Uterus (tissue), 4 donors: Measurements from ENCODE around the gene CTIF. TPM values are rescaled to one million over a fixed set of nuclear protein-coding genes. Genes with fewer than 3 reads are reported as not detected.

ENCODE experiments used
- DNase-seq, 2 donors: peaks; one replicate each; pipeline ENCODE4 v3.0.0-alpha.2; 2019 to 2020
- H3K27ac ChIP-seq, 2 donors: fragments of 200-600 bp; sonication (generic); 1 replicate in 1 of 2; 2 replicates in 1 of 2; pipeline ENCODE4 v1.5.1; 2016 to 2018
- H3K27me3 ChIP-seq, 2 donors: fragments of 200-600 bp; sonication (generic); one replicate each; pipeline ENCODE4 v1.5.1; 2018 to 2019; ENCODE audit warnings: control low read depth in 1 of 2
- H3K36me3 ChIP-seq, 2 donors: fragments of 200-600 bp; sonication (generic); one replicate each; pipeline ENCODE4 v1.5.1; 2019; ENCODE audit warnings: control low read depth in 1 of 2
- H3K4me1 ChIP-seq, 2 donors: fragments of 200-600 bp; sonication (generic); one replicate each; pipeline ENCODE4 v1.5.1; 2018 to 2019; ENCODE audit warnings: control low read depth in 1 of 2
- H3K4me3 ChIP-seq, 2 donors: fragments of 200-600 bp; sonication (generic); 1 replicate in 1 of 2; 2 replicates in 1 of 2; pipeline ENCODE4 v1.5.1; 2018 to 2019; ENCODE audit warnings: mild to moderate bottlenecking in 1 of 2
- H3K9me3 ChIP-seq, 2 donors: fragments of 200-600 bp; sonication (generic); one replicate each; pipeline ENCODE4 v1.5.1; 2019; ENCODE audit warnings: control low read depth in 1 of 2
- CTCF ChIP-seq, 4 experiments: fragments of 200-600 bp in 2 of 4; fragments of 450-650 bp in 2 of 4; sonication (generic) in 2 of 4; IDR thresholded peaks; one replicate each; pipeline ENCODE4 v1.5.1; 2016 to 2019; ENCODE audit warnings: antibody characterized with exemption in 4 of 4, mild to moderate bottlenecking in 2 of 4, moderate library complexity in 1 of 4
- POLR2A ChIP-seq, 2 donors: fragments of 450-650 bp; IDR thresholded peaks; one replicate each; pipeline ENCODE4 v1.6.1; 2016; ENCODE audit warnings: antibody characterized with exemption in 2 of 2, mild to moderate bottlenecking in 1 of 2, moderate library complexity in 1 of 2
- intact Hi-C: fragments of 100-400 bp; cut with DNase I; formaldehyde crosslinking; loops from one replicate; pipeline ENCODE4 v1.15.1; 2023; ENCODE audit warnings: low total_unique reads
- total RNA-seq, 4 donors: library from RNA; depleted of rRNA in 3 of 4; stranded (reverse); fragments of >200 nt in 3 of 4; gene quantifications; one replicate each; pipeline versions ENCODE4 v1.1.0 to v1.2.4, GENCODE V29; 2014 to 2023
- donor health status: DM: yes; HTN: yes; CAD: no.

Gene CTIF
- total RNA-seq, 4 donors from 2014 or later: 11.3 to 94.3 (median 48.0) TPM

DNA sequence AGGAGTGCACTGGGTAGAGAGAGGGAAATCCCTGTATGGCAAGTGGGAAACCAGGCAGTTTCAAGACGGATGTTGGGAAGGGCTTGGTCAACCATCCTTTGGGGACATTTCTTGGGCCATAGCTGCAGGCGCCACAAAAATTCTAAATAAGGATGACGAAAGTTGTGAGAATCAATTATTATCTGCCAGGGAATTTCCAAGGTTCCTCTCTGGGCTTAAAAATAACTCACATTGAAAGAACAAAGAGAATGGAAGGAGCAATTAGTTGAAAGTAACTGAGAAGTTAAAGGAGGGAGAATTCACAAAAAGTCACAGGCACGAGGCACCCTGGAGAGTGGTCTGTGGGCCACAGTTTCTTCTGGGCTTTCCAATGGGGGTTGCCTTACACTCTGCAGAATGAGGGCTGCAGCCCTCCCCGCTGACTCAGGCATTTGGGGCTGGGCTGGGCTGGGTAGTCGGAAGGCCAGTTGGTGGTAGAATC is 216.2 kb downstream of the CTIF start:
- no peak for TF ChIP-seq POLR2A (IDR thresholded peaks at IDR 0.05)
- TF ChIP-seq CTCF (IDR thresholded peaks at IDR 0.05): no peak
- H3K4me3 ChIP-seq: no peak overlapping the region
- intact Hi-C loops: no loop called here
- peaks cover 0 to 4% of the 10 kb centered on the region in 2 donors for H3K4me1 ChIP-seq
- no peaks in the 10 kb centered on the region for H3K27me3 ChIP-seq
- H3K9me3 ChIP-seq: no peaks in the 10 kb centered on the region
- no peak for DNase-seq
- no peaks in the 10 kb centered on the region for H3K36me3 ChIP-seq
- H3K27ac ChIP-seq: no peak overlapping the region

GRCh38 chr18:48756511-48757226 is 217.8 kb downstream of the CTIF start:
- H3K27ac ChIP-seq: no peak overlapping the region
- H3K4me1 ChIP-seq: no peaks in the 10 kb centered on the region
- TF ChIP-seq POLR2A (IDR thresholded peaks at IDR 0.05): no peak
- no peak for TF ChIP-seq CTCF (IDR thresholded peaks at IDR 0.05)
- intact Hi-C loops: no loop called here
- no peaks in the 10 kb centered on the region for H3K9me3 ChIP-seq
- no peak for DNase-seq
- H3K36me3 ChIP-seq: no peaks in the 10 kb centered on the region
- no peaks in the 10 kb centered on the region for H3K27me3 ChIP-seq
- H3K4me3 ChIP-seq: no peak overlapping the region

GRCh38 chr18:48757367-48757766 is 218.5 kb downstream of the CTIF start:
- Histone ChIP-seq H3K4me1 (no peaks in the 10 kb centered on the region), H3K27ac (no peak overlapping the region), H3K36me3 (no peaks in the 10 kb centered on the region), H3K9me3 (no peaks in the 10 kb centered on the region), H3K4me3 (no peak overlapping the region), H3K27me3 (no peaks in the 10 kb centered on the region)
- intact Hi-C loops: no loop called here
- DNase-seq: no peak
- TF ChIP-seq POLR2A (IDR thresholded peaks at IDR 0.05): no peak
- TF ChIP-seq CTCF (IDR thresholded peaks at IDR 0.05): no peak

- H3K4me3 ChIP-seq: no peak overlapping the region
- intact Hi-C loops: no loop called here
- H3K27ac ChIP-seq: no peak overlapping the region
- no peaks in the 10 kb centered on the region for H3K27me3 ChIP-seq
- DNase-seq: no peak
- H3K9me3 ChIP-seq: no peaks in the 10 kb centered on the region
- no peaks in the 10 kb centered on the region for H3K4me1 ChIP-seq
- no peak for TF ChIP-seq POLR2A (IDR thresholded peaks at IDR 0.05)
- no peak for TF ChIP-seq CTCF (IDR thresholded peaks at IDR 0.05)
- H3K36me3 ChIP-seq: no peaks in the 10 kb centered on the region
Observed at GRCh38 chr18:48757906-48758305, 219.1 kb downstream of the CTIF start.

GRCh38 chr18:48761582-48761981 is 222.8 kb downstream of the CTIF start:
- no peaks in the 10 kb centered on the region for H3K4me1 ChIP-seq
- TF ChIP-seq POLR2A (IDR thresholded peaks at IDR 0.05) (no peak), CTCF (IDR thresholded peaks at IDR 0.05) (no peak)
- H3K4me3 ChIP-seq: no peak overlapping the region
- H3K27ac ChIP-seq: no peak overlapping the region
- no peaks in the 10 kb centered on the region for H3K36me3 ChIP-seq
- intact Hi-C loops: no loop called here
- DNase-seq: no peak
- no peaks in the 10 kb centered on the region for H3K27me3 ChIP-seq
- H3K9me3 ChIP-seq: no peaks in the 10 kb centered on the region
